ENCODE data around the gene RIMBP2. TPM values are rescaled to one million over a fixed set of nuclear protein-coding genes. Genes with fewer than 3 reads are reported as not detected.
A peak's percentile ranks its signal among the peaks of the same experiment; 100 is the strongest.

Gene RIMBP2
- total RNA-seq, 1 experiment from 2014 or later: 0.97 TPM

DNA sequence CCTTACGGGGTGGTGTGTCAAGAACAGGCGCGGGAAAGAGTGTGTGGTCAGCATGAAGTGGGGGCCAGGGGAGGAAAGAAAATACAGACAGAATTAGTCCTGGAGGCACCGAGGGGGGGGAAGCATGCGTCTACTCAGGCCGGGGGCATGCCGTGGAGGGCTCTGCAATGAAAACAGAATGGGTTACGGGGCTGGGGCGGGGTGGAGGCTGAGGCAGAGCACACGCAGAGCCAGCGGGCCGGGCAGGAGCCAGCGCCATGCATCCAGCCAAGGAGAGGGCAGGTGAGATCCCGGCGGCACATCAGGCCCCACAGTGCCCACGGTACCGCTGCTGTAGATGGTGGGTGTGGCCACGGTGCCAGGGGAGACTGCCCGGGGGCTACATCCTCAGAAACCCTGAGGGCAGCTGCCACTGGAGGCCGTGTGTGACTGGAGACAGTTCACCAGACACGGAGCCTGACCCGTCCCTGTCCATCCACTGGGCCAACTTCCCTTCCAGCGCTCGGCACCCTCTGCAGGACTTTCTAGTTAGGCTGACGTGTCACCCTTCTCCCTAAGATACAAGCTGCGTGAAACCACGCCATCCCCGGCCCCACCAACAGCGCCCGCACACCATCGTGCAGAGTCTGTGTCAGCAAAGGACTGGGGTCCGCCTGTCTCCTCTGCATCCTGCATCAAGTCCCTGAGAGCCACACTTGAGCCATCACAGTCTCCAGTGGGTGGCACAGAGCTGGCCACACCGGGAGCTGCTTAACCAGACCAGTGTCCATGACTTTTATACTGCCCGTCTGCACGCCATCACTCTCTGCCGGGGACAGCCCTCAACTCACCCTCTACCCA lies 291.0 kb downstream of the RIMBP2 start:
- DNase-seq (ENCODE audit: low spot score): no peak

DNA sequence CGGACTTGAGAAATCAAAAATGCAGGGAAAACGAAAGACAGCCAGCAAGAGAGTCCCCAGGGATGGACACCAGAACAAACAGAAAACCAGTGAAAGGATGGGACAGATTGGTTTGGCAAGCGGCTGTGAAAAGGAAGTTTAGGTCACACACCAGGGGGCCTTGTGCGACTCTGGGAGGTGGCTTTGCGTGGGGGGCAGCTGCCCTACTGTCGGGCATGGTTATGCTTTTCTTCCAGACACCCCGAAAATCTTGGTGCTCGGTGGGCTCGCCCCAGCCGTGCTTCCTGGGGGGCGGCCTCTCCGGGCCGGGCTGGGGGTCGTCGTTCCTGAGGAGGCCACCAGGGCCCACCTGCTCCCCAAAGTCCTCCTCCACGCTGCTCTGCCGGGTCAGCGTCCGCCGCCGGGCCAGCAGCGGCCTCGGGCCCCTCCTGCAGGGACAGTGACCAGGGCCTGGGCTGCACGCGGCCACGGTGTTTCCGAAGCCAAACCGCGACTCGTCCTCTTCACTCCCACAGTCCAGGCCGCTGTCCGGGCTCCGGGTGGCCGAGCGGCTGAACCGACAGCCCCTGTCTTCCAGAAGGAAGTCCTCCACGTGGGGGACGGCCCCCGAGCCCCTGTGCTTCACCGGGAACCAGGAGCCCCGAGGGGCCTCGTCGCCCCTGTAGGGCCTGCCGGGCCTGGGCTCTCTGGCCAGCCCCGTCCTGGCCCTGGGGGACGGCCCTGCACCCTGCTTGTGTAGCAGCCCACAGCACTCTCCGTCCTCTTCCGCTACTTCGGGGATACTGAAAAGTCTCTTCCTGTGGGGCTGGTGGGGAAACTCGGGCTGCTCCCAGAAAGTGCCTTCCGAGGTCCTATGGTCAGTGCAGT lies 291.9 kb downstream of the RIMBP2 start:
- DNase-seq (ENCODE audit: low spot score): no peak

GRCh38 chr12:130423136-130423535 lies 293.0 kb downstream of the RIMBP2 start:
- DNase-seq (ENCODE audit: low spot score): no peak

DNA sequence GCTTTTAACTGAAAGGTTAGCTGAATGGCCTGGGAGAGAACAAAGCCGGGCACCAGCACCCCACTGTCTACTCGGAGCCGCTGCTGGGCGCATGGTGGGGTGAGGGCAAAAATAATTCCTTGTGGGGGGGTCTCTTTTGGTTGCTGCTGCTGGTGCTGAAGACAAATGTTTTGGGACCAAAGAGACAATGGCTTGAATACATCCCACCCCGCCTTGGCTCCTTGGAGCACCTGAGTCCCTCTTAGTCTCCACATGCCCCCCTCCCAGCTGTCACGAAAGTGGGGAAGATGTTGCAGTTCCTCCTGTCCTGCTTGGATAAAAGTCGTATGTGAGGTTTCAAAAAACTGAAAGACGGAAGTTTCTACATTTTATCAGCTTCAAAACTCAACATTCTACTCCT lies 293.4 kb downstream of the RIMBP2 start:
- DNase-seq (ENCODE audit: low spot score): no peak

- DNase-seq (ENCODE audit: low spot score): no peak
These were observed 294.2 kb downstream of the RIMBP2 start for GRCh38 chr12:130421896-130422295.

DNA sequence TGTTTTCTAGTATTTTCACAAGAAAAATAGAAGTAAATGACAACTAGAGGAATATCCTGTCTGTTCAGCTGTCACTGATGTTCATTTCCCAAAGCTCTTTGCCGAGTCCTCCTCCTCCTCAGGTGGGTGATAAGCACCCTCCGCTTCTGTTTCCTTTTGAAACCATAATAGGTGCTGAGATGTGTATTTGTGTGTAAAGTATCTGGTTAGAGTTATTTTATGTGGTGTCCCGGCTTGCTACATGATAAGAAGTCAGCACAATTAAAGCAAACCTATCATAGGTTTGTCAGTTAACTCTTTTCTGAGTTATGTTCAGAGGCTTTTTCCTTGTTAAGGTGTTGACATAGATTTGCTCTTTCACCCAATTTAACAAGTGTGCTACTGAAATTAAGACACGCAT lies 296.0 kb downstream of the RIMBP2 start:
- no peak for DNase-seq (ENCODE audit: low spot score)

- DNase-seq (ENCODE audit: low spot score): no peak
These were observed 297.0 kb downstream of the RIMBP2 start for GRCh38 chr12:130419116-130419515.

- DNase-seq (ENCODE audit: low spot score): no peak
These were observed 297.8 kb downstream of the RIMBP2 start for GRCh38 chr12:130418251-130418650.

- no peak for DNase-seq (ENCODE audit: low spot score)
These were observed 301.7 kb downstream of the RIMBP2 start for GRCh38 chr12:130414381-130414780.

DNA sequence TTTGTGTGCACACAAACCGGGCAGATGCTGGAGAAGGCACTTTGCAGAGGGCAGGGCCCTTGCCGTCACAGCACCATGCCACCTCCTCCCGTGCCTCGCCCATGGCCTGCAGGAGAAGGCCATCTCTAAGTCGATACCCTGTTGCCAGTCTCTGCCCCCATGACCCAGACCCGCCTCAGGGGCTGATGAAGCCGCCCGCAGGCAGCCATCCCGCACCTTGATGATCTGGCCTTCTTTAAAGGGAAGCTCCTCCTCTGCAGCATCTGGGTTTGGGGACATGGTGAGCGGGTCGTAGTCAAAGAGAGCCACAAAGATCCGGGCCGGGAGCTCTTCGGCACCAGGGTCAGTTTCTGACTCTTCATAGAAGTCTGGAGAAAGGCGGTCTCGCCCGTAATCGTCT lies 302.2 kb downstream of the RIMBP2 start:
- no peak for DNase-seq (ENCODE audit: low spot score)

- DNase-seq (ENCODE audit: low spot score): no peak
These were observed 303.7 kb downstream of the RIMBP2 start for GRCh38 chr12:130412384-130412783.

DNA sequence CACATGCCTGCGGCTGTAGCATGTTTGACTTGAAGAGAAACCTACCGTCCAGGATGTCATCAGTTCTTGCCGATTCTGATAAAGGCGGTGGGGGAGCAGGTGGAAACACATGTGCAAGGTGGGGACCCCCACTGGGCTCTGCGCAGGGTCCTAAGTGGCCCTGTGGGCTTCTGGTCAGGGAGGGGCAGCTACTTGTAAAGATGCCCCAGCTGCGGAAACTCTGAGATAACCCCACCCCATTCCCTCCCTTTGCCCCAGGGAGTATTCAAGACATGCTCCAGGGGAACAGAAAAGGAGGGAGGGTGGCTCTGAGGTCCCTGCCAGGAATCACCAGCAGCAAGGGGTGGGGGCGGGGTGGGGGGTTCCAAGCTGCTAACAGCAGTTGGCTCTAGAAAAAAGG lies 310.8 kb downstream of the RIMBP2 start:
- DNase-seq (ENCODE audit: low spot score): no peak

GRCh38 chr12:130401703-130402102 lies 314.4 kb downstream of the RIMBP2 start:
- DNase-seq (ENCODE audit: low spot score): peak; percentile 30

DNA sequence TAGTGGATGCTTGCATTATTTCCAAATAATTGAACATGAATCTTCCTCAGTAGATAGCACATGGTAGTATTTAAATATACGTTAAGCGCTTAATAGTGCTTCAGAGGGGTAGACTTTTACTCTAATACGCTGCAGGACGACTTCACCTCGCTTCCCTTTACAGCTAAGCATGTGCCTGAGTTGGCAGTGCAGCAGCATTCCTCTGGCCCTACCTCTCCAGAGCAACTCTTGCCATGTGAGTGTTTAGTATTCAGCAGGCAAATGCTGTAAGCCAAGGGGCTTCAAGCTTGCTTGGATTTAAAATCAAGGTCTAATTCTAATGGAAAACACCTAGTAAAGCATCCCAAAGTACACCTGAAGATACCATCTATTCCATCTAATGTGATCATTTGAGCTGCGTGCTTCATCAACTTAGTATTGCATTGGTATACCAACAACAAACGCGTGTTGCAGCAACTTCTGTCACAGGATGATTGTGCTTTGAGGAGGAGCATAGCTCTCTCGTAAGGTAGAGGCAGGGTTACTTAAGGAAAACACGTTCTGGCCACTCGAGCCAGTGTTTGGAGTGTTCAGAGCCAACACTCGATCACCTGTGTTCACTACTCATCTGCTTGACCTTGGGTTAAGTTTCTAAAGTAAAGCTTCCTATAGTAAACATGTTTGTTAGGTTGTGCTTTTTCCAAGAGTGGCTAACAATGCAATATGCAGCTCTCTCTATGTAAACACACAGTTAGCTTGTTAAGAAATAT lies 317.8 kb downstream of the RIMBP2 start:
- DNase-seq (ENCODE audit: low spot score): no peak

DNA sequence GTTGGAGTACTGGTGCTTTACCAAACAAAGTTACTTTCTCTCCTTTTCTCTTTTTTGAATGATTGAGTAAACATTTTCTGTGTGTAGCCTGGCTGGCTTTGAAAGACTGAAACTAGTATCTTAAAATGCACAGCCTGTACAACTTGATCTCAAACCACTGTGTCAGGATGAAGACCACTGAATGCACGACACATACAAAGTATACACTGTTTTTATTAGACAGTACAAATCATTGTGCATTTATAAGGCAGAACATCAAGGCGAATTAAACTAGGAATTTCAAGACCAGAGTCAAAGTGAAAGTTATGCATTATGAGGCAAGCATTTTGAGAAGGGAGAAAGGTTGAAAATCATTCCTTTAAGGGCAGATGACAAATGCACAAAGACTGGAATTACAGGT lies 319.4 kb downstream of the RIMBP2 start:
- no peak for DNase-seq (ENCODE audit: low spot score)

DNA sequence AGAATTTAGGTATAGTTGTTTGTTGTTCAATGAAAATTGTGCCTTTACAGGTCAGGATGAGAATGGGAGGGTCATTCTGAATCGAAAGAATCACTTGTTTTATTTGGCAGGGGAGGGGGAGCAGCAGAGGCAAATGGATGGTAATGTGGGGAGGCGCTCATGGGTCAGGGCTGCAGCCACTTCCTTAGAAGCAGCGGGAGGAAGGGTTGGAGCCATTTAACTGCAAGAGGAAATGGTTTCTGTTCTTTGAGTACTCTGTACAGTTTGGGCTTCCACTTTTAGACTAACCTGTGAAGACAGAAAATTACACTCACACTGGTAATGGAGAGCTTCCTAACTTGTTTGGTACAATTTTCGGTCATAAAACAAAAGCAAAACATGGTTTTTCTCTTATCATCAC lies 321.2 kb downstream of the RIMBP2 start:
- no peak for DNase-seq (ENCODE audit: low spot score)

DNA sequence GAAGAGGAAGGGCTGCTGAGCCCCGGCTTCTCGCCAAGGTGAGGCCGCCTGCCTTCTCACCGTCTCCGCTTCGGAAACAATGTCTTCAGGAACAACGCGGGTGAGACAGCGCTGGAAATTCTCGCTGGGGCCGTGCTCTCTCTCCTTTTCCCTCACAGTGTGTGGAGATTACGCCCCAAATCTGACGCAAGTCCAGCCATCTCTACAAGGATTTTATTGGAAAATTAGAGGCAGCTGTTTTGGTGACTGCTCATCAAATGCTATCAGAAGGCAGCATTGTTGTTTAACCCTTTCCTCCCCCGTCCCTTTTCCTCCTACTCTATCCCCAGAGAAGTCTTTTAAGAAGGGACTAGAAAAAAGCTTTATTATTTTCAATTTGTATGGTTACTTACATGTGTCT lies 324.9 kb downstream of the RIMBP2 start:
- DNase-seq (ENCODE audit: low spot score): no peak

- no peak for DNase-seq (ENCODE audit: low spot score)
These were observed 330.9 kb downstream of the RIMBP2 start for GRCh38 chr12:130385193-130385592.

- no peak for DNase-seq (ENCODE audit: low spot score)
These were observed 331.9 kb downstream of the RIMBP2 start for GRCh38 chr12:130384234-130384633.

DNA sequence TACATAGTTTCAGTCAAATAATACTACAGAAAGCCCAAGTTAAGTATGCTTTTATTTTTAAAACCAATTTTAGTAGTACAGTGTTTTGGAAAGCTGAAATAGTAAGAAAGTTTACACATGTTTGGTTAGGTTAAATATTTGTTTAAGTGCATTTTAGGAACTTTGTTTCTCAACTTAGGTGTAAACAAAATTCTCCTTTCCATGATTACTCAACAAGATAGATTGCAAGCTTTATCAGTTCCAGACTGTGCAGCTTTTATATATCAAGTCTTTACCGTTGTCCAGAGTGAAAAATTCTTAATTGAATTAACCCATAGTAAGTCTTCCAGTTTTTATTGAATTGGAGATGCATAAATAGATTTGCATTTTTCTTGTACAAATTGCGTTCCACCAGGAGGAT lies 333.3 kb downstream of the RIMBP2 start:
- no peak for DNase-seq (ENCODE audit: low spot score)

- DNase-seq (ENCODE audit: low spot score): no peak
These were observed 340.5 kb downstream of the RIMBP2 start for GRCh38 chr12:130375296-130376287.
